Hematopoietic multipotent progenitor cell treated with erythropoietin and hydrocortisone succinate and interleukin-3 and kit ligand, for 4 days (in vitro differentiated cells): ENCODE data around the gene FOXO1.
A peak's percentile ranks its signal among the peaks of the same experiment; 100 is the strongest.
"Not testable (repeated sequence)": the region's sequence is repeated elsewhere in the genome, so short reads cannot be mapped to it uniquely, and the experiment has no call there.

Experiments used
- DNase-seq: peaks from one replicate; pipeline ENCODE4 v3.0.0-alpha.2; 2015

The FOXO1 gene

GRCh38 chr13:40666045-40666932 lies at the start of gene FOXO1:
TSS of gene FOXO1 (minus strand) at chr13:40666641. CDS start at chr13:40666212, 429 bp downstream.
- DNase-seq: peak; percentile 93

GRCh38 chr13:40714433-40714832 lies 48.0 kb upstream of the FOXO1 start:
- DNase-seq: not testable (repeated sequence)

- no peak for DNase-seq
Measured at GRCh38 chr13:40706439-40706838, 40.0 kb upstream of the FOXO1 start.

- DNase-seq: no peak
Measured at GRCh38 chr13:40697711-40698110, 31.3 kb upstream of the FOXO1 start.

GRCh38 chr13:40694426-40694825 lies 28.0 kb upstream of the FOXO1 start:
- no peak for DNase-seq

GRCh38 chr13:40692946-40693345 lies 26.5 kb upstream of the FOXO1 start:
- peak; percentile 11 for DNase-seq

GRCh38 chr13:40688781-40689180 lies 22.3 kb upstream of the FOXO1 start:
- DNase-seq: no peak

- DNase-seq: peak; percentile 83
Measured at GRCh38 chr13:40682449-40683240, 16.2 kb upstream of the FOXO1 start.

- DNase-seq: peak; percentile 95
Measured at GRCh38 chr13:40681341-40682146, 15.1 kb upstream of the FOXO1 start.

- DNase-seq: peak; percentile 15
Measured at GRCh38 chr13:40680659-40681323, 14.3 kb upstream of the FOXO1 start.

GRCh38 chr13:40679480-40679985 lies 13.1 kb upstream of the FOXO1 start:
- no peak for DNase-seq

- DNase-seq: no peak
Measured at GRCh38 chr13:40677064-40677463, 10.6 kb upstream of the FOXO1 start.

GRCh38 chr13:40676007-40676406 lies 9.6 kb upstream of the FOXO1 start:
- DNase-seq: peak; percentile 63

- no peak for DNase-seq
Measured at GRCh38 chr13:40673414-40673813, 7.0 kb upstream of the FOXO1 start.

- no peak for DNase-seq
Measured at GRCh38 chr13:40672765-40673397, 6.4 kb upstream of the FOXO1 start.

GRCh38 chr13:40671956-40672764 lies 5.7 kb upstream of the FOXO1 start:
- peak; percentile 93 for DNase-seq

- DNase-seq: no peak
Measured at GRCh38 chr13:40670307-40670706, 3.9 kb upstream of the FOXO1 start.

GRCh38 chr13:40668335-40668734 lies 1.9 kb upstream of the FOXO1 start:
- DNase-seq: peak; percentile 90

GRCh38 chr13:40667622-40667978 lies 1.2 kb upstream of the FOXO1 start:
- DNase-seq: peak; percentile 39

GRCh38 chr13:40666933-40667621 lies 636 bp upstream of the FOXO1 start:
- peak; percentile 67 for DNase-seq
